Coronary artery (tissue), 2 donors: ENCODE data around the gene SETMAR.
A peak's percentile ranks its signal among the peaks of the same experiment; 100 is the strongest.

Source experiments
- DNase-seq: peaks from one replicate; pipeline ENCODE4 v3.0.0-alpha.2; 2017; ENCODE audit warnings: low spot score
- H3K27ac ChIP-seq, 2 donors: fragments of 200-600 bp; sonication (generic); one replicate each; pipeline ENCODE4 v1.5.1; 2016 to 2019
- H3K4me3 ChIP-seq: fragments of 200-600 bp; sonication (generic); 2 replicates; pipeline ENCODE4 v1.5.1; 2016; ENCODE audit warnings: mild to moderate bottlenecking, moderate library complexity
- TF ChIP-seq, protein P1 (sequence below): fragments of 200-600 bp; sonication (generic); IDR thresholded peaks from one replicate; pipeline ENCODE4 v1.5.1; 2019; ENCODE audit warnings: antibody characterized with exemption

Gene SETMAR

DNA sequence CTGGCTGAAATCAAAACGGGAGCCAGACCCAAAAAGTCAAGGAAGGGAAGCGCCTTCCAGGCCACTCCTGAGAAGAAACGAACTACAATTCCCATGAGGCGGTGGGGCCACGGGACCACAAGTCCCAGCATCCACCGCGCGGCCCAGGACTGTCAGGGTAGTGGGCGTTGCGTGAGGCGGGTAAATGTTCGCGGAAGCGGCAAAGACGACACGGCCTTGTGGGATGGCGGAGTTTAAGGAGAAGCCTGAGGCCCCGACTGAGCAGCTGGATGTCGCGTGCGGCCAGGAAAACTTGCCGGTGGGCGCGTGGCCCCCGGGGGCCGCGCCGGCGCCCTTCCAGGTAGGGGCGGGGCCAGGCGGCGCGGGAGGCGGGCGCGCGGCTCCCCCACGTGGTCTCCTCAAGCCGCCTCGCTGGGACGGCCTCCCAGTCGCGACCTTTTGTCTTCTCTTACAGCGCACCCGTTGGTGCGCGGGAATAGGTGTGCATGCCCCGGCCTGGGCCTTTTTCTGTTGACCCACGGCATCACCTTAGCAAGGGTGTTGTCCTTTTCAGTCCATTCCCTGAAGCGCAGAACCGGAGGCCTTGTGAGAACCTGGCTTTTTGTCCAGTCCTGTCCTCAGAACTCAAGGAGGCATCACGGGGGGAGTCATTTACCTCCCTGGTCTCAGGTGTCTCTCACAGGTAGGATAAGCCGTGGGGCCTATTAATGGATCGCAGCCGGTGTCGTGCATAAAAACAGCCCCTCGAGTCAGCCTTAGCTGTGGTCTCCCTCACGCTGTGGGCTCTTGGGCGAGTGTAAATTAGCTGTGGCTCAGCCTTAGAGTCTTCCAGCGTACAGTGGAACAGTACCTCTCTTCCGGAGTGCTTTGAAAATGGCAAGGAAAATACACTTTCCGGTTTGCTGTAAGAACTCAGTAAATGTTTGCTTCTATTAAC, at the start of gene SETMAR:
Gene SETMAR (plus strand): TSS at position 183 of the 937 bp plus-strand sequence. CDS start 2 bp downstream, at position 185.
- H3K27ac ChIP-seq: peak within 1 kb of the TSS; percentile 91 to 93
- peak; percentile 93 for DNase-seq
- H3K4me3 ChIP-seq: peak within 1 kb of the TSS; percentile 76
- TF ChIP-seq, protein P1, sequence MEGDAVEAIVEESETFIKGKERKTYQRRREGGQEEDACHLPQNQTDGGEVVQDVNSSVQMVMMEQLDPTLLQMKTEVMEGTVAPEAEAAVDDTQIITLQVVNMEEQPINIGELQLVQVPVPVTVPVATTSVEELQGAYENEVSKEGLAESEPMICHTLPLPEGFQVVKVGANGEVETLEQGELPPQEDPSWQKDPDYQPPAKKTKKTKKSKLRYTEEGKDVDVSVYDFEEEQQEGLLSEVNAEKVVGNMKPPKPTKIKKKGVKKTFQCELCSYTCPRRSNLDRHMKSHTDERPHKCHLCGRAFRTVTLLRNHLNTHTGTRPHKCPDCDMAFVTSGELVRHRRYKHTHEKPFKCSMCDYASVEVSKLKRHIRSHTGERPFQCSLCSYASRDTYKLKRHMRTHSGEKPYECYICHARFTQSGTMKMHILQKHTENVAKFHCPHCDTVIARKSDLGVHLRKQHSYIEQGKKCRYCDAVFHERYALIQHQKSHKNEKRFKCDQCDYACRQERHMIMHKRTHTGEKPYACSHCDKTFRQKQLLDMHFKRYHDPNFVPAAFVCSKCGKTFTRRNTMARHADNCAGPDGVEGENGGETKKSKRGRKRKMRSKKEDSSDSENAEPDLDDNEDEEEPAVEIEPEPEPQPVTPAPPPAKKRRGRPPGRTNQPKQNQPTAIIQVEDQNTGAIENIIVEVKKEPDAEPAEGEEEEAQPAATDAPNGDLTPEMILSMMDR: no peak

DNA sequence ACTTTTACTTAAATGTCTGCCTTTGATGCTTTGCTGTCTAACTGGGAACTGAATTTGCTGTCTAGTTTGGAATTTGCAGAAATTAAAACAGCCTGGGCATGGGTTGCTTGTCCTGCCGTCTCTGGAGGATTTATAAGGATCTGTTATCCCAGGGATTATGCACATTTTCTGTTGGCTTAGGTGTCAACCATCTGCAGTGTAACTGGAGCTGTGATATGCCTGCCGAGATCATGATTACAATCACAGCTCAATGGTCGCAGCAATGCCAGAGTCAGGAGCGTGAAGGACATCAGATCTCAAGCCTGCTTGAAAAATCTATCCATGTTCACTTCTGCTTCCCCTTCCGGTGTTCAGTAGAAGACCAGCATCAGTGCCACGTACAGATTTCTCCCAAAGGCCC, 41.8 kb upstream of the SETMAR start:
- no peak for DNase-seq
- TF ChIP-seq, protein P1: no peak
- H3K4me3 ChIP-seq: no peak overlapping the region
- no peak overlapping the region for H3K27ac ChIP-seq

DNA sequence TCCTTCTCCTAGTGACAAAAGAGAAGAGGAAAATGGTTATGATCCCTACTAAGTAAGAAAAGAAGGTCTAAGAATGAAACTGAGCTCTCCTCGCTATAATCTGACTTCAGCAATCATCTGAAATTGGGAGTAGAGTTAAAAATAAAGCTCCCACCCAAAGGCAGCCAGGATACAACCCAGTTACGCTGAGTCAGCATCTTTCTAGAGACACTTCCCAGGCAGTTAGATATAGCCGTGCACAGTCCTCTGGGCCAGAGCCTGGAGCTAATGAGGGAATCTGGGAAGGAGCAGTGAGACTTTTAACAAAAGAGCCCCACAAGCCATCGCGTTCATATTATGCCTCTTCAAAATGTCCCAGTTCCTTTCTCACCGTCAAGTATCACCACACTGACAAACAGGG, 39.1 kb upstream of the SETMAR start:
- TF ChIP-seq, protein P1: no peak
- no peak overlapping the region for H3K27ac ChIP-seq
- no peak for DNase-seq
- no peak overlapping the region for H3K4me3 ChIP-seq

DNA sequence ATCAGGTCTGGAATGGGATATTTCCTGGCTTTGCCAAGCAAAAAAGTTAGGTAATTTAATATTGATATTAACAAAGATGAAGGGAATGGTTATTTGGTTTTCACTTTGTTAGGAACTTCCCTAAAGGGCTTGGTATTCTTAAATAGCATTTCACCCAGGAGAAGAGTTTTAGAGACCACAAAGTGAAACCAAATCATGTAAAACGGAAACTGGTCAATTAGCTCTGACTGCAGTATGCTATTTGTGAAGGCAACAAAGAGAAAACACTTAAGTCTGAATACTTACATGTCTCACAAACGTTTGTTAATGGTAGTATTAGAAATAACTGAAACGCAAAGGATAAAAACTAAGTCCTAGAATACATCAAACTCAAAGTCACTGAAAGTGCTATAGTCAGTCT, 32.4 kb upstream of the SETMAR start:
- H3K27ac ChIP-seq: no peak overlapping the region
- no peak for DNase-seq
- peak overlapping the region; percentile 10 for H3K4me3 ChIP-seq
- TF ChIP-seq, protein P1: no peak

DNA sequence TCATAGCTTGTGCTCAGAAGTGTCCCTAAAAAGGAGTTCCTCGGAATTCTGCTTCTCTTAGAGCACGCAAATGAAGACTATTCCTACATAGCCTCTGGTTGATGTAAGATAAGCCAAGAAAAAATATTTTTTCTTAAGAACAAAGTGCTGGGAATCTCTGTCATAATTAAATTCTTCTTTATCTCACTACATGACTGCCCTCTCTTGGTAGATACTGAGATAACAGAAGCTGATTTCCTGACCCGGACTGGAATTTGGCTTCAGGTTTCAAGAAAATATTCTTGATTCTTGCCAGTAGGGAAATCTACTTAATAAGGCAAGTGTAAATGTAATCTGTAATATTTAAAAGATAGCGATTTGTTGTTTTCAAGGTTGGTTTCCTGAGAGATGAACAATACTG, 31.3 kb upstream of the SETMAR start:
- Histone ChIP-seq H3K27ac (no peak overlapping the region), H3K4me3 (no peak overlapping the region)
- no peak for DNase-seq
- TF ChIP-seq, protein P1: no peak

DNA sequence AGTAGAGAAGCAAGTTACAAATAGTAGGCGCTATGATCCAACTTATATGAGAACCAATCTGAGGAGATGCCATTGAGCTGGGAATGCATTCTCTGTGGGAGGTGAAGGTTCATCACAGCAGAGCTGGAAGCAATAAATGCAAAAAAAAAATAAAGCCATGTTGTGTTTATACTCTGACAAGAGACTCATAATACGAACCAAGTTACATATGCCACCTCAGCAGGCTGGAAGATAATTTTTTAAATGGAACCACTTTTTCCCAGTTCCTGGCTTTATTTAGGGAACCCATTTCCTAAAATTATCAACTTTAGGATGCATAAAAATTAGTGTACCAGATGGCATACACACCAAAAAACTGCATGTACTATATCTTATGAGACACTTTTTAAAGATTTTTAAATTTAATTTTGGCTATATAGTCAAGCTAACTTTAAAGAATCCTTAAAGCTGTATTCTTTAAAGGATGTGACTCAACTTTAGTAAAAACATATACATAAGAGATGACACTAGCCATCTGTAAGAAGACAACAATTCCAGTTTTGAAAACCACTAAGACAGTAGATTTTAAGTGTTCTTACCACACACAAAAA, 23.6 kb upstream of the SETMAR start:
- H3K4me3 ChIP-seq: no peak overlapping the region
- TF ChIP-seq, protein P1: no peak
- no peak for DNase-seq
- H3K27ac ChIP-seq: no peak overlapping the region

DNA sequence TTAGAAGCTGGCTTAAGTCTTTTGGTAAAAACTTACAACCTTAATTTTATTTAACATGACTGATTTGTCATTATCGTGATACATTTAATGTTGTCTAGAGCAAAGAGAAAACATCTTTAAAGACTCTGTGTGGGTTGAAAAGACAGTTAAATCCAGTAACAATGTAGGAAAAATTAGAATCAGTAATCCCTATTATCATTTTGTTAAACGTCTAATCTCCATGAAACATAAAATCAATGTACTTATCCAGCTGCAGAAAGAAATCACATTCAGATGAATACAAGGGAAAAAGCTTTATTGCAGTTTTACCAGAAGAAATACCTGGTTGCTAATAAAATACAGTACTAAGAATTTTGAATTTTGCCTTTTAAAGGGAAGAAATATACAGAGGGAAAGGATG, 21.2 kb upstream of the SETMAR start:
- no peak overlapping the region for H3K27ac ChIP-seq
- no peak overlapping the region for H3K4me3 ChIP-seq
- TF ChIP-seq, protein P1: no peak
- no peak for DNase-seq
